Measurements from ENCODE around the gene PLD4.
"Not testable (repeated sequence)": the region's sequence is repeated elsewhere in the genome, so short reads cannot be mapped to it uniquely, and the experiment has no call there.

Gene PLD4

DNA sequence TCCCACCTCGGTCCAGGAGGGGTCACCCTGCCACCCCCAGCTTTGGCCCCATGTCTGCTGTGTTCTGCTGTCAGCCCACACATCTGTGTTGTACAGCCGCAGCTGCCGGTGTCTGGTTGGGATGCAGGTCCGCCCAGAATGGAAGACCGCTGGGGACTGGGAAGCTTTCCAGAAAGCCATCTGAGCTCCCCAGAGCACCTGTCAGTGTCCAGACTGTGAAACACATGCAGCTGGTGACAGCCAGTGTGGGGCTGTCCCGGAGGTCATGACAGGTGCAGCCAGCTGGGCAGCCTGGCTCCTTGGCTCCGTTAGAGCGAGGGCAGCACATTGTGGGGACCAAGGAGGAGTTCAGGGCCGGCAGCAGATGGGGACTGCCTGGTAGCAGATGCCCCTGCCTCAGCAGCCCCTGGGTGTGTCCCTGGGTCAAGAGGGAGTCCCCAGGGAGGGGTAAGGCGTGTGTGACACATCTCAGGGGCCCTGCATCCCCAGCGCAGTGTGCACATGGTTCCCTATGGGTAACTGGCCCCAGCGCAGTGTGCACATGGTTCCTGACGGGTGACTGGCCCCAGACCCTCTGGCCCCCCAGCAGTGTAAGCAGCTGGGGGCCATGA is 43.2 kb upstream of the PLD4 start:
- TF ChIP-seq POLR2A (IDR thresholded peaks at IDR 0.05; ENCODE audit: low read depth, low read length) (no peak), POLR2AphosphoS5 (IDR thresholded peaks at IDR 0.05; ENCODE audit: low read depth, low read length) (no peak), TAF1 (IDR thresholded peaks at IDR 0.05; ENCODE audit: borderline replicate concordance, low read depth, low read length) (no peak)
- FAIRE-seq (no peak), DNase-seq (ENCODE audit: insufficient read length) (no peak)

DNA sequence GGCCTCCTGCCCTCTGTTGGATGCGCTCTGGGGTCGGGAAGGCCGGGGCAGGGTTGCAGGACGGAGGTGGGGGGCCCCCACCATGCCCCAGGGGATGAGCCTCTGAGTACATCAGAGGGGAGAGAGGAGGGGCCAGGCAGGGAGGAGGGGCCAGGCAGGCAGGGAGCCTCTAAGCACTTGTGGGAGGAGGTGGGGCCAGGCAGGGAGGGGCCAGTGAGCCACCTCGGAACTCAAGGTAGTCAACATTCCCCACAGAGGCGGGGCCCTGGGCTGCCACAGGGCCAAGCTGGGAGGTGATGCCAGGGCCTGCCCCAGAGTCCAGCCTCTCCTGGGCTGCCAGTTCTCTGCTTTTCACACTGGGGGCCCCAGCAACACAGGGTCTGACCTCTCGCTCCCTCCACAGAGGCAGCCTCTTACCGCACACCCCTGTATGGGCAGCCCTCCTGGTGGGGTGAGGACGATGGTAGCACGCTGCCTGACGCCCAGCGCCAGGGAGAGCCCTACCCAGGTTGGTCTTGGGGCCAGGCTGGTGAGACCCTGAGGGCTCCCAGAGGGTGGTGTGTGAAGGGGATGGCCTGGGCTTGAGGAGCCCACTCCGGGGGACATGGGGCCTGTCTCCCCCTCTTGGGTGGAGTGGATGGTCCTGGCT is 42.2 kb upstream of the PLD4 start:
- TF ChIP-seq TAF1 (IDR thresholded peaks at IDR 0.05; ENCODE audit: borderline replicate concordance, low read depth, low read length): no peak
- no peak for TF ChIP-seq POLR2AphosphoS5 (IDR thresholded peaks at IDR 0.05; ENCODE audit: low read depth, low read length)
- no peak for TF ChIP-seq POLR2A (IDR thresholded peaks at IDR 0.05; ENCODE audit: low read depth, low read length)
- DNase-seq (ENCODE audit: insufficient read length) (no peak), FAIRE-seq (no peak)

DNA sequence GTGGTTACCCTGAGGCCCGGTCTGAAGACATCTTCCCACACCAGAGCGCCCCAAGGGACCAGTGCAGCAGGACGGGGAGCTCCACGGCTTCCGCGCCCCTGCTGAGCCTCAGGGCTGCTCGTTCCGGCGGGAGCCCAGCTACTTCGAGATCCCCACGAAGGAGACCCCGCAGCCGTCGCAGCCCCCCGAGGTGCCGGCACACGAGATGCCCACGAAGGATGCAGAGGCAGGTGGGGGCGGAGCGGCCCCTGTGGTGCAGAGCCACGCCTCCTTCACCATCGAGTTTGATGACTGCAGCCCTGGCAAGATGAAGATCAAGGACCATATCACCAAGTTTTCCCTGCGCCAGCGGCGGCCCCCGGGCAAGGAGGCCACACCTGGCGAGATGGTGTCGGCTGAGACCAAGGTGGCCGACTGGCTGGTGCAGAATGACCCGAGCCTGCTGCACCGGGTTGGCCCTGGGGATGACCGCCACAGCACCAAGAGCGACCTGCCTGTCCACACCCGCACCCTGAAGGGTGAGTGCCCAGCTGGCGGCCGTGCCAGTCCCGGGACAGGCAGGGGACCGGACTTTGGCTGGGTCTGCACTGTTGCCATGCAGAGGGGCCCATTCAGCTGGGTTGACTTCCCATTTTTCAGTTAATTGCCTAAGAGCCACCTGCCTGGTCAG is 41.6 kb upstream of the PLD4 start:
- FAIRE-seq (no peak), DNase-seq (ENCODE audit: insufficient read length) (no peak)
- TF ChIP-seq POLR2AphosphoS5 (IDR thresholded peaks at IDR 0.05; ENCODE audit: low read depth, low read length) (no peak), TAF1 (IDR thresholded peaks at IDR 0.05; ENCODE audit: borderline replicate concordance, low read depth, low read length) (no peak), POLR2A (IDR thresholded peaks at IDR 0.05; ENCODE audit: low read depth, low read length) (no peak)

DNA sequence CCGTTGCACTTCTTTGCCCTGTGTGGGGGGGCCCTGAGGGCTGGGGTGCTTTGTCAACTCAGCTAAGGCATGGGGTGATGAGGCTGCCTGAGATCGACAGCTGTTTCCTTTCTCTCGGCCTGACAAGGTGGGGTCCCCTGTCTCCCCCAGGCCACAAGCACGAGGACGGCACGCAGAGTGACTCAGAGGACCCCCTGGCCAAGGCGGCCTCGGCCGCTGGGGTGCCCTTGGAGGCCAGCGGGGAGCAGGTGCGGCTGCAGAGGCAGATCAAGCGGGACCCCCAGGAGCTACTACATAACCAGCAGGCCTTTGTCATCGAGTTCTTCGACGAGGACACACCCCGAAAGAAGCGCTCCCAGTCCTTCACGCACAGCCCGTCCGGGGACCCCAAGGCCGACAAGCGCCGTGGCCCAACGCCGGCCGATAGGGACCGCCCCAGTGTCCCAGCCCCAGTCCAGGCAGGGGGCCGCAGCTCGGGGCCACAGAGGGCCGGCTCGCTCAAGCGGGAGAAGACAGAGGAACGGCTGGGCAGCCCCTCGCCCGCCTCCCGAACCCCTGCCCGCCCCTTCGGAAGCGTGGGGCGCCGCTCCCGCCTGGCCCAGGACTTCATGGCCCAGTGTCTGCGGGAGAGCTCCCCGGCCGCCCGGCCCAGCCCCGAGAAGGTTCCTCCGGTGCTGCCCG is 40.9 kb upstream of the PLD4 start:
- TF ChIP-seq TAF1 (IDR thresholded peaks at IDR 0.05; ENCODE audit: borderline replicate concordance, low read depth, low read length) (no peak), POLR2A (IDR thresholded peaks at IDR 0.05; ENCODE audit: low read depth, low read length) (no peak), POLR2AphosphoS5 (IDR thresholded peaks at IDR 0.05; ENCODE audit: low read depth, low read length) (no peak)
- DNase-seq (ENCODE audit: insufficient read length) (no peak), FAIRE-seq (no peak)

DNA sequence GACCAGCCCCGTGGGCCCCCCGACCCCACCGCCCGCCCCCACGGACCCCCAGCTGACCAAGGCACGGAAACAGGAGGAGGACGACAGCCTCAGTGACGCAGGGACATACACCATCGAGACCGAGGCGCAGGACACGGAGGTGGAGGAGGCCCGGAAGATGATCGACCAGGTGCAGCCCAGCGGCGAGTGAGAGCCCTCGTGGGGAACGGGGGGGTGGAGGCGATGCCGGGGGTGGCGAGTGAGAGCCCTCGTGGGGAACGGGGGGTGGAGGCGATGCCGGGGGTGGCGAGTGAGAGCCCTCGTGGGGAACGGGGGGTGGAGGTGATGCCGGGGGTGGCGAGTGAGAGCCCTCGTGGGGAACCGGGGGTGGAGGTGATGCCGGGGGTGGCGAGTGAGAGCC is 40.3 kb upstream of the PLD4 start:
- not testable (repeated sequence) for FAIRE-seq; DNase-seq (ENCODE audit: insufficient read length)

DNA sequence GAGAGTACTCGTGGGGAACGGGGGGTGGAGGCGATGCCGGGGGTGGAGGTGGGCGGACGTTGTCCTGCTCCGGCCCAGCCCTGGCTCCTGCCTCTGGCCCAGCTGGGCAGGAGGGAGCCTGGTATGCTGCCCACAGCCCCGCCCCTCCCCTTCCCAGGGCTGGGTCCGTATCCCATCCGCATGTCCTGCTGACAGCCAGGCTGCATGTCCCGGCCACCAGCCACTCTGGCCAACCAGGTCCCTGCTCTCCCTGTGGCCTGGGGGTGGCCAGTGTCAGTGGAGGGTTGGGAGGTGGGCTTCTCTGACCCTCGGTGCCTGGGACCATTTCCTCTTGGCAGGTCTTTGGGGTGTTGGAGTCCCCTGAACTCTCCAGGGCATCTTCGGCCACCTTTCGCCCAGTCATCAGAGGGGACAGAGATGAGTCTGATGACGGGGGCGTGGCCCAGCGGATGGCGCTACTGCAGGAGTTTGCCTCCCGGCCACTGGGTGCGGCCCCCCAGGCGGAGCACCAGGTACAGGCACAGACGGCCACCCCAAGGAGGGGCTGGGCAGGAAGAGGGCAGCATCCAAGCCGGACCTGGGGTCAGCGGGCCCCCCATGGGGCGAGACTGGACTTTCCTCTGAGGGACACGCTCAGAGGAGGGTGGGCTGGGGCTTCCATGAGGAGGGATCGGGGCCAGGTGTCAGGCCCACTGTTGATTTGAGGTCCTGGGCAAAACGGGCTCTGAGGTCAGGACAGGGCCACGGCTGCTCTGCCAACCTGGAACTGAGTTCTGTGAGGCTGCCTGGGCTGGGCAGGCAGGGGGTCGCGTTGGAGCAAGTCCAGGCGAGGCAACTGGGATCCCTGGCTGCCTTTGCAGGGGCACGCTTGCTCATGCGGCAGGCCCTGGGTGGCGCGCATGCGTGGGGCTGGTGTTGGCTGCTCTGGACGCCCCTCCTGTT is 39.4 kb upstream of the PLD4 start:
- no peak for FAIRE-seq
- no peak for TF ChIP-seq TAF1 (IDR thresholded peaks at IDR 0.05; ENCODE audit: borderline replicate concordance, low read depth, low read length)
- no peak for TF ChIP-seq POLR2A (IDR thresholded peaks at IDR 0.05; ENCODE audit: low read depth, low read length)
- no peak for TF ChIP-seq POLR2AphosphoS5 (IDR thresholded peaks at IDR 0.05; ENCODE audit: low read depth, low read length)
- no peak for DNase-seq (ENCODE audit: insufficient read length)

DNA sequence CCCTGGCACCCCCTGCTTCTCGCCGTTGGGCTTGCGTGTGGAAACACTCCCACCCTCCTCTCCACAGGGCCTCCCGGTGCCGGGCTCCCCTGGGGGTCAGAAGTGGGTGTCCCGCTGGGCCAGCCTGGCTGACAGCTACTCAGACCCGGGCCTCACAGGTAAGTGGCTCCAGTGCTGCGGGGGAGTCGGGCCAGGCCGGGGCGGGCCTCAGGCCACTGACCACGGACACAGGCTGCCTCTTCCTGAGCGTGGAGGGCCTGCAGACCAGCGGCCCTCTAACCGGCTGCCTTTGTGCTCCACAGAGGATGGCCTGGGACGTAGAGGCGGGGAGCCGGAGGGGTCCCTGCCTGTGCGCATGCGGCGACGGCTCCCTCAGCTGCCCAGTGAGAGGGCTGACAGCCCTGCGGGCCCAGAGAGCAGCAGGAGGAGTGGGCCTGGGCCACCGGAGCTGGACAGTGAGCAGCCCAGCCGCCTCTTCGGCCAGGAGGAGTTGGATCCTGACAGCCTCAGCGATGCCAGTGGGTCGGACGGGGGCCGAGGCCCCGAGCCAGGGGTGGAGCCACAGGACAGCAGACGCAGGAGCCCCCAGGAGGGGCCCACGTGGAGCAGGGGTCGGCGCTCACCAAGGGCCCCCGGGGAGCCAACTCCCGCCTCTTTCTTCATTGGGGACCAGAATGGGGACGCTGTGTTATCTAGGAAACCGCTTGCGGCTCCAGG is 38.5 kb upstream of the PLD4 start:
- FAIRE-seq (no peak), DNase-seq (ENCODE audit: insufficient read length) (no peak)
- TF ChIP-seq POLR2A (IDR thresholded peaks at IDR 0.05; ENCODE audit: low read depth, low read length) (no peak), TAF1 (IDR thresholded peaks at IDR 0.05; ENCODE audit: borderline replicate concordance, low read depth, low read length) (no peak), POLR2AphosphoS5 (IDR thresholded peaks at IDR 0.05; ENCODE audit: low read depth, low read length) (no peak)

DNA sequence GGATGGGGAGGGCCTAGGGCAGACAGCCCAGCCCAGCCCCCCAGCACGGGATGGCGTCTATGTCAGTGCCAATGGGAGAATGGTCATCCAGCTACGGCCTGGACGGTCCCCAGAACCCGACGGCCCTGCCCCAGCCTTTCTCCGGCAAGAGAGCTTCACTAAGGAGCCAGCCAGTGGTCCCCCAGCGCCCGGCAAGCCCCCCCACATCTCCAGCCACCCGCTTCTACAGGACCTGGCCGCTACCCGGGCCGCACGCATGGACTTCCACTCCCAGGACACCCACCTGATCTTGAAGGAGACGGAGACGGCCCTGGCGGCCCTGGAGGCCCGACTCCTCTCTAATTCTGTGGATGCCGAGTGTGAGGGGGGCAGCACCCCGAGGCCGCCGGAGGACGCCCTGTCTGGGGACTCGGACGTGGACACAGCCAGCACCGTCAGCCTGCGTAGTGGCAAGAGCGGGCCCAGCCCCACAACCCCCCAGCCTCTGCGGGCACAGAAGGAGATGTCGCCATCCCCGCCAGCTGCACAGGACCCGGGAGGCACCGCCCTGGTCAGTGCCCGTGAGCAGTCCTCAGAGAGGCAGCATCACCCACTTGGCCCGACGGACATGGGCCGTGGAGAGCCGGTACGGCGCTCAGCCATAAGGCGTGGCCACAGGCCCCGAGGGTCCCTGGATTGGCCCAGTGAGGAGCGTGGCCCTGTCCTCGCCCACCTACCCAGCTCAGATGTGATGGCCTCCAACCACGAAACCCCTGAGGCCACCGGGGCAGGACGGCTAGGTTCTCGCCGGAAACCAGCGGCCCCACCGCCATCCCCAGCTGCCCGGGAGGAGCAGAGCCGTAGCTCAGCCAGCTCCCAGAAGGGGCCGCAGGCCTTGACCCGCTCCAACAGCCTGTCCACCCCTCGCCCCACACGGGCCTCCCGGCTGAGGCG is 37.7 kb upstream of the PLD4 start:
- TF ChIP-seq POLR2A (IDR thresholded peaks at IDR 0.05; ENCODE audit: low read depth, low read length): no peak
- no peak for TF ChIP-seq POLR2AphosphoS5 (IDR thresholded peaks at IDR 0.05; ENCODE audit: low read depth, low read length)
- no peak for TF ChIP-seq TAF1 (IDR thresholded peaks at IDR 0.05; ENCODE audit: borderline replicate concordance, low read depth, low read length)
- no peak for FAIRE-seq
- no peak for DNase-seq (ENCODE audit: insufficient read length)

DNA sequence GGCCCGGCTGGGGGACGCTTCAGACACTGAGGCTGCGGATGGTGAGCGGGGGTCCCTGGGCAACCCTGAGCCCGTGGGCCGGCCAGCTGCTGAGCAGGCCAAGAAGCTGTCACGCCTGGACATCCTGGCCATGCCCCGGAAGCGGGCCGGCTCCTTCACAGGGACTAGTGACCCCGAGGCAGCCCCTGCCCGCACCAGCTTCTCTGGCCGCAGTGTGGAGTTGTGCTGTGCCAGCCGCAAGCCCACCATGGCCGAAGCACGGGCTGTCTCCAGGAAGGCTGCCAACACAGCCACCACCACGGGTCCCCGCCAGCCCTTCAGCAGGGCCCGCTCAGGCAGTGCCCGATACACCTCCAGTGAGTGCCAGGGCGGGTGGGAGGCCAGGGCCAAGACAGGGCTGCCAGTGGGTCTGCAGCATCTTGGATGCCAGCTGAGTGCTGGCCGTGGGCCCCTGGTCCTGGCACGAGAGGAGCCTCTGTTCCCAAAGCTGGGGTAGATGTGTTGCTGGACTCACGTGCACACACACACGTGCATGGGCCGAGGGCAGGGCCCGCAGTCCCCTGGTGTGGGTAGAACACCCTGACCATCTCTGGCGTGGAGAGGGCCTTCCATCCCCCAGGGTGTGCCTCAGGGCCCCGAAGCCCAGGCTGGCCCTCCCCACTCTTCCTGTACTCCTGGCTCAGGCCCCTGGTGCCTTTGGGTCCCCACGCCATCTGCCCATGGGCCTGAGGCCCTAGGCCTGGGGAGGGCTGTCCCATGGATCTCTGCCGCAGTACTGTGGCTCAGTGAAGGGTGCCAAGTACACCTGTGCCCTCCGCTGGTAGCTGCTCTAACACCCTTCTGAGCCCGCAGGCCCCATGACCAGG is 36.8 kb upstream of the PLD4 start:
- no peak for TF ChIP-seq TAF1 (IDR thresholded peaks at IDR 0.05; ENCODE audit: borderline replicate concordance, low read depth, low read length)
- TF ChIP-seq POLR2A (IDR thresholded peaks at IDR 0.05; ENCODE audit: low read depth, low read length): no peak
- TF ChIP-seq POLR2AphosphoS5 (IDR thresholded peaks at IDR 0.05; ENCODE audit: low read depth, low read length): no peak
- DNase-seq (ENCODE audit: insufficient read length) (no peak), FAIRE-seq (no peak)

Data from GM12892 (cell line).